K562 (cell line): Measurements from ENCODE around the gene ZMYND19. TPM values are rescaled to one million over a fixed set of nuclear protein-coding genes. Genes with fewer than 3 reads are reported as not detected.

Experiments
- ETV5 ChIP-seq: sonication (generic); formaldehyde crosslinking; IDR thresholded peaks from 2 replicates; pipeline ENCODE4 v1.4.0; 2020; ENCODE audit warnings: low read depth, mild to moderate bottlenecking, missing genetic modification reagents
- GATA2 ChIP-seq: sonication (generic); formaldehyde crosslinking; IDR thresholded peaks from 2 replicates; pipeline ENCODE4 v1.4.0; 2020; ENCODE audit warnings: mild to moderate bottlenecking, missing genetic modification reagents
- PTBP1 ChIP-seq: fragments of 200-400 bp; formaldehyde crosslinking; IDR thresholded peaks from 2 replicates; pipeline ENCODE4 v1.6.1; 2017; ENCODE audit warnings: low read depth, low read length
- RBBP5 ChIP-seq: fragments of 200-600 bp; sonication (generic); IDR thresholded peaks from 2 replicates; pipeline ENCODE4 v1.6.1; 2012; ENCODE audit warnings: borderline replicate concordance, mild to moderate bottlenecking, low read length, control low read depth, inconsistent platforms; ENCODE audit not compliant: insufficient read depth, poor library complexity, severe bottlenecking
- SRSF9 ChIP-seq: fragments of 200-400 bp; formaldehyde crosslinking; IDR thresholded peaks from 2 replicates; pipeline ENCODE4 v1.6.1; 2017; ENCODE audit warnings: low read depth, low read length, borderline replicate concordance
- ZNF668 ChIP-seq: fragments of 250-450 bp; sonication (Bioruptor Pico); IDR thresholded peaks from 2 replicates; pipeline ENCODE4 v1.8.0; 2022; ENCODE audit warnings: mild to moderate bottlenecking, inconsistent platforms
- ZNF77 ChIP-seq: fragments of 250-450 bp; sonication (Bioruptor Pico); IDR thresholded peaks from 2 replicates; pipeline ENCODE4 v1.5.0; 2020
- ZNF780A ChIP-seq: fragments of 250-450 bp; sonication (Bioruptor Pico); IDR thresholded peaks from 2 replicates; pipeline ENCODE4 v1.5.0; 2021; ENCODE audit warnings: mild to moderate bottlenecking
- polyA plus RNA-seq, 8 experiments: library from polyadenylated mRNA; depleted of rRNA in 4 of 8; stranded (reverse) in 5 of 8; unstranded in 3 of 8; fragments of >200 nt; fragmentation: Nextera tagmentation in 2 of 8; fragmentation: Illumina TruSeq in 1 of 8; extraction: Ambion mirVana in 2 of 8; extraction: Trizol in 1 of 8; gene quantifications; 2 replicates each; pipeline versions ENCODE4 v1.2.1 to v1.2.3, GENCODE V29; 2011 to 2014; ENCODE audit warnings: inconsistent platforms in 1 of 8, missing spikeins in 1 of 8
- total RNA-seq, 7 experiments: library from RNA; depleted of rRNA in 6 of 7; stranded (reverse); fragments of >200 nt in 6 of 7; fragmentation: Illumina TruSeq in 2 of 7; extraction: Trizol in 2 of 7; gene quantifications; 2 replicates each; pipeline versions ENCODE4 v1.2.1 to v1.2.3, GENCODE V29; 2011 to 2021; ENCODE audit warnings: low replicate concordance in 1 of 7
- TF ChIP-seq, protein P1 (sequence below): fragments of 250-450 bp; sonication (Bioruptor Pico); IDR thresholded peaks from 2 replicates; pipeline ENCODE4 v1.4.0; 2020; ENCODE audit warnings: mild to moderate bottlenecking, moderate library complexity
- TF ChIP-seq, protein P2 (sequence below), 2 experiments: fragments of 450-650 bp in 1 of 2; IDR thresholded peaks; 2 replicates each; pipeline ENCODE4 v1.6.1; 2011 to 2017; ENCODE audit warnings: low read depth in 2 of 2, antibody characterized with exemption in 1 of 2, borderline replicate concordance in 1 of 2, low read length in 1 of 2, mild to moderate bottlenecking in 1 of 2, mixed read lengths in 1 of 2; ENCODE audit not compliant: control insufficient read depth in 1 of 2
- TF ChIP-seq, protein P3 (sequence below): sonication (generic); formaldehyde crosslinking; IDR thresholded peaks from 2 replicates; pipeline ENCODE4 v1.8.1; 2022; ENCODE audit warnings: missing genetic modification reagents
- TF ChIP-seq, protein P4 (sequence below): sonication (generic); formaldehyde crosslinking; IDR thresholded peaks from 2 replicates; pipeline ENCODE4 v1.8.0; 2022; ENCODE audit warnings: mild to moderate bottlenecking, missing genetic modification reagents

ZMYND19 gene
- total and polyA plus RNA-seq, 9 of the 15 experiments (the other 6 are each of a cell fraction or from before 2014, with no cell fraction given) = 1.0 to 86.7 (median 44.0) TPM

DNA sequence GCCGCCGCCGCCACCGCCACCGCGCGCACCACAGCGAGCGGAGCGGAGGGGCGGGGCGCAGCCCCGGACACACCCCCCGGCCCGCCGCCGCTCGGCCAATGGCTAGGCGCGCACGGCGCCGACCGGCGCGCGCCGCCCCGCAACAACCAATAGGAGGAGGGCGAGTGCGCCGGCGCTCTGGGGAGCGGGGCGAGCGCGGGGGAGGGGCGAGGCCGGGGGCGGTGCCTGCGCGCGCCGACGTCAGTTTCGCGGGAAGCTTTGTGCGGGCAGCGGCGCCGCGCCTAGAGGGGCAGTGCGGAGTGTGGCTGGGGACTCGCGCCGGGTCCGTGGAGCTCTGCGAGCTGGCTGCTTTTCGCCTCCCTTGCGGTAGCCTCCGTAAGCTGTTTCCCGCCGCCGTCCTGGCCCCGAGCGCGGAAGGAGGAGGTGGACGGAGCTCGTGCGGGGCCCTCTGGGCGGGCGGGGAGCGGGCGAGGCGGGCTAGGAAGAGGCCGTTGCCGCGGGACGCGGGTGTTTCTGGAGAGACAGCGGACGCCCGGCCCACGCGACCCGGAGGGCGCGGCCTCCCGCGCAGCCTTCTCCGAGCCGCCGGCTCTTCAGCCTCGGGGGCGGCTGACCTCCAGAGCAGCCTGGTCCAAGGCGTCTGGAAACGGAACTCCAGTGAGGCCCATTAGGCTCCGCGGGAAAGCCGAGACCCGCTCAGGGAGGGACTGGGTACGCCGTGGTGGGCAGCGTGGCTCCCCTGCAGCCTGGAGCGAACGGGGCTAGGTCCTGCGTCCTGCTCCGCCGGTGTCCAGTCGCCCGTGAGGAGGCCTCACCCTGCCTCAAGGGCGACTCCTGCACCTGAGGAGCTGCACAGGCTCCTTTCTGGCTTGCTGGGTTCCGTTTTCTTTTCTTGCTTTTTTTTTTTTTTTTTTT lies at the start of gene ZMYND19 (continued):
- TF ChIP-seq, protein P1, sequence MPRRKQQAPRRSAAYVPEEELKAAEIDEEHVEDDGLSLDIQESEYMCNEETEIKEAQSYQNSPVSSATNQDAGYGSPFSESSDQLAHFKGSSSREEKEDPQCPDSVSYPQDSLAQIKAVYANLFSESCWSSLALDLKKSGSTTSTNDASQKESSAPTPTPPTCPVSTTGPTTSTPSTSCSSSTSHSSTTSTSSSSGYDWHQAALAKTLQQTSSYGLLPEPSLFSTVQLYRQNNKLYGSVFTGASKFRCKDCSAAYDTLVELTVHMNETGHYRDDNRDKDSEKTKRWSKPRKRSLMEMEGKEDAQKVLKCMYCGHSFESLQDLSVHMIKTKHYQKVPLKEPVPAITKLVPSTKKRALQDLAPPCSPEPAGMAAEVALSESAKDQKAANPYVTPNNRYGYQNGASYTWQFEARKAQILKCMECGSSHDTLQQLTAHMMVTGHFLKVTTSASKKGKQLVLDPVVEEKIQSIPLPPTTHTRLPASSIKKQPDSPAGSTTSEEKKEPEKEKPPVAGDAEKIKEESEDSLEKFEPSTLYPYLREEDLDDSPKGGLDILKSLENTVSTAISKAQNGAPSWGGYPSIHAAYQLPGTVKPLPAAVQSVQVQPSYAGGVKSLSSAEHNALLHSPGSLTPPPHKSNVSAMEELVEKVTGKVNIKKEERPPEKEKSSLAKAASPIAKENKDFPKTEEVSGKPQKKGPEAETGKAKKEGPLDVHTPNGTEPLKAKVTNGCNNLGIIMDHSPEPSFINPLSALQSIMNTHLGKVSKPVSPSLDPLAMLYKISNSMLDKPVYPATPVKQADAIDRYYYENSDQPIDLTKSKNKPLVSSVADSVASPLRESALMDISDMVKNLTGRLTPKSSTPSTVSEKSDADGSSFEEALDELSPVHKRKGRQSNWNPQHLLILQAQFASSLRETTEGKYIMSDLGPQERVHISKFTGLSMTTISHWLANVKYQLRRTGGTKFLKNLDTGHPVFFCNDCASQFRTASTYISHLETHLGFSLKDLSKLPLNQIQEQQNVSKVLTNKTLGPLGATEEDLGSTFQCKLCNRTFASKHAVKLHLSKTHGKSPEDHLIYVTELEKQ = no peak
- TF ChIP-seq, protein P2, sequence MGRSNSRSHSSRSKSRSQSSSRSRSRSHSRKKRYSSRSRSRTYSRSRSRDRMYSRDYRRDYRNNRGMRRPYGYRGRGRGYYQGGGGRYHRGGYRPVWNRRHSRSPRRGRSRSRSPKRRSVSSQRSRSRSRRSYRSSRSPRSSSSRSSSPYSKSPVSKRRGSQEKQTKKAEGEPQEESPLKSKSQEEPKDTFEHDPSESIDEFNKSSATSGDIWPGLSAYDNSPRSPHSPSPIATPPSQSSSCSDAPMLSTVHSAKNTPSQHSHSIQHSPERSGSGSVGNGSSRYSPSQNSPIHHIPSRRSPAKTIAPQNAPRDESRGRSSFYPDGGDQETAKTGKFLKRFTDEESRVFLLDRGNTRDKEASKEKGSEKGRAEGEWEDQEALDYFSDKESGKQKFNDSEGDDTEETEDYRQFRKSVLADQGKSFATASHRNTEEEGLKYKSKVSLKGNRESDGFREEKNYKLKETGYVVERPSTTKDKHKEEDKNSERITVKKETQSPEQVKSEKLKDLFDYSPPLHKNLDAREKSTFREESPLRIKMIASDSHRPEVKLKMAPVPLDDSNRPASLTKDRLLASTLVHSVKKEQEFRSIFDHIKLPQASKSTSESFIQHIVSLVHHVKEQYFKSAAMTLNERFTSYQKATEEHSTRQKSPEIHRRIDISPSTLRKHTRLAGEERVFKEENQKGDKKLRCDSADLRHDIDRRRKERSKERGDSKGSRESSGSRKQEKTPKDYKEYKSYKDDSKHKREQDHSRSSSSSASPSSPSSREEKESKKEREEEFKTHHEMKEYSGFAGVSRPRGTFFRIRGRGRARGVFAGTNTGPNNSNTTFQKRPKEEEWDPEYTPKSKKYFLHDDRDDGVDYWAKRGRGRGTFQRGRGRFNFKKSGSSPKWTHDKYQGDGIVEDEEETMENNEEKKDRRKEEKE (IDR thresholded peaks at IDR 0.05; ENCODE audit: borderline replicate concordance in 1 of 2, control insufficient read depth in 1 of 2, low read depth in 2 of 2, low read length in 1 of 2) = no peak
- TF ChIP-seq ZNF77 (CRISPR knock-in tag) = no peak
- TF ChIP-seq GATA2 (CRISPR knock-in tag) = no peak
- TF ChIP-seq, protein P3, sequence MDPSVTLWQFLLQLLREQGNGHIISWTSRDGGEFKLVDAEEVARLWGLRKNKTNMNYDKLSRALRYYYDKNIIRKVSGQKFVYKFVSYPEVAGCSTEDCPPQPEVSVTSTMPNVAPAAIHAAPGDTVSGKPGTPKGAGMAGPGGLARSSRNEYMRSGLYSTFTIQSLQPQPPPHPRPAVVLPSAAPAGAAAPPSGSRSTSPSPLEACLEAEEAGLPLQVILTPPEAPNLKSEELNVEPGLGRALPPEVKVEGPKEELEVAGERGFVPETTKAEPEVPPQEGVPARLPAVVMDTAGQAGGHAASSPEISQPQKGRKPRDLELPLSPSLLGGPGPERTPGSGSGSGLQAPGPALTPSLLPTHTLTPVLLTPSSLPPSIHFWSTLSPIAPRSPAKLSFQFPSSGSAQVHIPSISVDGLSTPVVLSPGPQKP (CRISPR knock-in tag) = no peak
- TF ChIP-seq ETV5 = 0 out of 2 replicates have a peak, but pooled peaks have one; percentile 25
- no peak for TF ChIP-seq SRSF9
- TF ChIP-seq, protein P4, sequence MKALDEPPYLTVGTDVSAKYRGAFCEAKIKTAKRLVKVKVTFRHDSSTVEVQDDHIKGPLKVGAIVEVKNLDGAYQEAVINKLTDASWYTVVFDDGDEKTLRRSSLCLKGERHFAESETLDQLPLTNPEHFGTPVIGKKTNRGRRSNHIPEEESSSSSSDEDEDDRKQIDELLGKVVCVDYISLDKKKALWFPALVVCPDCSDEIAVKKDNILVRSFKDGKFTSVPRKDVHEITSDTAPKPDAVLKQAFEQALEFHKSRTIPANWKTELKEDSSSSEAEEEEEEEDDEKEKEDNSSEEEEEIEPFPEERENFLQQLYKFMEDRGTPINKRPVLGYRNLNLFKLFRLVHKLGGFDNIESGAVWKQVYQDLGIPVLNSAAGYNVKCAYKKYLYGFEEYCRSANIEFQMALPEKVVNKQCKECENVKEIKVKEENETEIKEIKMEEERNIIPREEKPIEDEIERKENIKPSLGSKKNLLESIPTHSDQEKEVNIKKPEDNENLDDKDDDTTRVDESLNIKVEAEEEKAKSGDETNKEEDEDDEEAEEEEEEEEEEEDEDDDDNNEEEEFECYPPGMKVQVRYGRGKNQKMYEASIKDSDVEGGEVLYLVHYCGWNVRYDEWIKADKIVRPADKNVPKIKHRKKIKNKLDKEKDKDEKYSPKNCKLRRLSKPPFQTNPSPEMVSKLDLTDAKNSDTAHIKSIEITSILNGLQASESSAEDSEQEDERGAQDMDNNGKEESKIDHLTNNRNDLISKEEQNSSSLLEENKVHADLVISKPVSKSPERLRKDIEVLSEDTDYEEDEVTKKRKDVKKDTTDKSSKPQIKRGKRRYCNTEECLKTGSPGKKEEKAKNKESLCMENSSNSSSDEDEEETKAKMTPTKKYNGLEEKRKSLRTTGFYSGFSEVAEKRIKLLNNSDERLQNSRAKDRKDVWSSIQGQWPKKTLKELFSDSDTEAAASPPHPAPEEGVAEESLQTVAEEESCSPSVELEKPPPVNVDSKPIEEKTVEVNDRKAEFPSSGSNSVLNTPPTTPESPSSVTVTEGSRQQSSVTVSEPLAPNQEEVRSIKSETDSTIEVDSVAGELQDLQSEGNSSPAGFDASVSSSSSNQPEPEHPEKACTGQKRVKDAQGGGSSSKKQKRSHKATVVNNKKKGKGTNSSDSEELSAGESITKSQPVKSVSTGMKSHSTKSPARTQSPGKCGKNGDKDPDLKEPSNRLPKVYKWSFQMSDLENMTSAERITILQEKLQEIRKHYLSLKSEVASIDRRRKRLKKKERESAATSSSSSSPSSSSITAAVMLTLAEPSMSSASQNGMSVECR = peak; percentile 75
- no peak for TF ChIP-seq PTBP1
- TF ChIP-seq ZNF668 (CRISPR knock-in tag) = no peak
- no peak for TF ChIP-seq RBBP5
- TF ChIP-seq ZNF780A (CRISPR knock-in tag) = no peak
